H1 (cell line): ENCODE data around the gene MCM3AP. TPM values are rescaled to one million over a fixed set of nuclear protein-coding genes. Genes with fewer than 3 reads are reported as not detected.

Source experiments
- ASH2L ChIP-seq: fragments of 200-600, 300-600 bp; sonication (generic); IDR thresholded peaks from one replicate; pipeline ENCODE4 v1.7.1; 2017; ENCODE audit warnings: low read length
- CBX8 ChIP-seq: fragments of 300-800, 300-1000 bp; sonication (generic); IDR thresholded peaks from 2 replicates; pipeline ENCODE4 v1.7.1; 2016; ENCODE audit warnings: low read depth, low read length, borderline replicate concordance
- CHD7 ChIP-seq: fragments of 300-600 bp; sonication (generic); IDR thresholded peaks from 2 replicates; pipeline ENCODE4 v1.7.1; 2012; ENCODE audit warnings: low read length, moderate library complexity, mild to moderate bottlenecking, inconsistent platforms; ENCODE audit not compliant: insufficient replicate concordance
- CTCF ChIP-seq, 3 experiments: IDR thresholded peaks; 1 replicate in 2 of 3; 2 replicates in 1 of 3; pipeline versions ENCODE4 v1.5.1 to v1.6.1; 2011; ENCODE audit warnings: low read length in 3 of 3, mild to moderate bottlenecking in 3 of 3, inconsistent platforms in 2 of 3, low read depth in 1 of 3, moderate library complexity in 1 of 3; ENCODE audit not compliant: insufficient read depth in 1 of 3; ENCODE audit errors: control extremely low read depth in 1 of 3
- EZH2 ChIP-seq: fragments of 200-600 bp; sonication (generic); IDR thresholded peaks from 2 replicates; pipeline ENCODE4 v1.7.1; 2012; ENCODE audit warnings: low read depth, mild to moderate bottlenecking, moderate library complexity, low read length, inconsistent platforms; ENCODE audit not compliant: severe bottlenecking
- KDM5A ChIP-seq: fragments of 200-600 bp; IDR thresholded peaks from 2 replicates; pipeline ENCODE4 v1.7.1; 2012; ENCODE audit warnings: mild to moderate bottlenecking, low read length, inconsistent platforms, mixed read lengths
- SRF ChIP-seq: IDR thresholded peaks from 2 replicates; pipeline ENCODE4 v1.6.1; 2011; ENCODE audit warnings: mild to moderate bottlenecking, low read depth, low read length, moderate library complexity
- YY1 ChIP-seq: IDR thresholded peaks from 2 replicates; pipeline ENCODE4 v1.6.1; 2011; ENCODE audit warnings: low read depth, mild to moderate bottlenecking, low read length
- polyA plus RNA-seq, 7 experiments: library from polyadenylated mRNA; depleted of rRNA in 3 of 7; stranded (reverse) in 5 of 7; unstranded in 2 of 7; fragments of >200 nt in 5 of 7; fragments of 200-250 nt in 2 of 7; gene quantifications; 1 replicate in 5 of 7; 2 replicates in 1 of 7; 4 replicates in 1 of 7; pipeline versions ENCODE4 v1.2.1 to v1.2.3, GENCODE V29; 2011 to 2013; ENCODE audit warnings: missing spikeins in 2 of 7, mixed read lengths in 2 of 7
- total RNA-seq: library from RNA; stranded (reverse); fragmentation: NEBNext Ultra II Directional; extraction: Animal tissue kit (Norgen Biotek cat#: 25700); gene quantifications from 2 replicates; pipeline ENCODE4 v1.2.1, GENCODE V29; 2021

MCM3AP gene
- total and polyA plus RNA-seq, 2 of the 8 experiments (the other 6 are each of a cell fraction or from before 2014, with no cell fraction given) = 37.2 to 119 TPM

- TF ChIP-seq CBX8 (no peak), KDM5A (no peak), CTCF (IDR thresholded peaks at IDR 0.05; ENCODE audit: control extremely low read depth in 1 of 3, insufficient read depth in 1 of 3, low read depth in 1 of 3, low read length in 3 of 3) (no peak), EZH2 (no peak), CHD7 (no peak), ASH2L (no peak), YY1 (no peak), SRF (no peak)
These were observed 96.0 kb downstream of the MCM3AP start (continued) for GRCh38 chr21:46189213-46189958.
